ENCODE results near the gene CCND2.
"Not testable (repeated sequence)": the region's sequence is repeated elsewhere in the genome, so short reads cannot be mapped to it uniquely, and the experiment has no call there.

Gene CCND2

GRCh38 chr12:4243491-4244100 lies 30.0 kb upstream of the CCND2 start:
- not testable (repeated sequence) for H3K27ac Mint-ChIP-seq (ENCODE audit: low read depth); H3K4me3 Mint-ChIP-seq; ATAC-seq (replicated peaks; ENCODE audit: extremely low read depth, poor library complexity, severe bottlenecking); H3K4me1 Mint-ChIP-seq; H3K9me3 Mint-ChIP-seq; DNase-seq (ENCODE audit: low spot score in 2 of 2); H3K36me3 Mint-ChIP-seq (ENCODE audit: insufficient read depth)
- H3K27me3 Mint-ChIP-seq, result peaks cover 28% of the 10 kb centered on the region

- Mint-ChIP-seq H3K9me3 (no peaks in the 10 kb centered on the region), H3K4me1 (no peaks in the 10 kb centered on the region), H3K4me3 (no peak overlapping the region), H3K36me3 (ENCODE audit: insufficient read depth) (peaks cover 1% of the 10 kb centered on the region), H3K27me3 (peaks cover 21% of the 10 kb centered on the region), H3K27ac (ENCODE audit: low read depth) (no peak overlapping the region)
- ATAC-seq (replicated peaks; ENCODE audit: extremely low read depth, poor library complexity, severe bottlenecking) (no peak), DNase-seq (ENCODE audit: low spot score in 2 of 2) (no peak)
Observed at GRCh38 chr12:4244868-4245267, 28.7 kb upstream of the CCND2 start.

- Mint-ChIP-seq H3K4me1 (no peaks in the 10 kb centered on the region), H3K27me3 (peaks cover 21% of the 10 kb centered on the region), H3K9me3 (no peaks in the 10 kb centered on the region), H3K36me3 (ENCODE audit: insufficient read depth) (peaks cover 1% of the 10 kb centered on the region), H3K4me3 (no peak overlapping the region), H3K27ac (ENCODE audit: low read depth) (no peak overlapping the region)
- ATAC-seq (replicated peaks; ENCODE audit: extremely low read depth, poor library complexity, severe bottlenecking) (no peak), DNase-seq (ENCODE audit: low spot score in 2 of 2) (no peak)
Observed at GRCh38 chr12:4245446-4245845, 28.1 kb upstream of the CCND2 start.

- H3K27me3 Mint-ChIP-seq, result peaks cover 23% of the 10 kb centered on the region
- peaks cover 1% of the 10 kb centered on the region for H3K36me3 Mint-ChIP-seq (ENCODE audit: insufficient read depth)
- DNase-seq (ENCODE audit: low spot score in 2 of 2) (no peak), ATAC-seq (replicated peaks; ENCODE audit: extremely low read depth, poor library complexity, severe bottlenecking) (no peak)
- H3K4me3 Mint-ChIP-seq, result no peak overlapping the region
- no peak overlapping the region for H3K27ac Mint-ChIP-seq (ENCODE audit: low read depth)
- no peaks in the 10 kb centered on the region for H3K9me3 Mint-ChIP-seq
- H3K4me1 Mint-ChIP-seq, result peaks cover 4% of the 10 kb centered on the region
Observed at GRCh38 chr12:4246116-4246515, 27.4 kb upstream of the CCND2 start.

DNA sequence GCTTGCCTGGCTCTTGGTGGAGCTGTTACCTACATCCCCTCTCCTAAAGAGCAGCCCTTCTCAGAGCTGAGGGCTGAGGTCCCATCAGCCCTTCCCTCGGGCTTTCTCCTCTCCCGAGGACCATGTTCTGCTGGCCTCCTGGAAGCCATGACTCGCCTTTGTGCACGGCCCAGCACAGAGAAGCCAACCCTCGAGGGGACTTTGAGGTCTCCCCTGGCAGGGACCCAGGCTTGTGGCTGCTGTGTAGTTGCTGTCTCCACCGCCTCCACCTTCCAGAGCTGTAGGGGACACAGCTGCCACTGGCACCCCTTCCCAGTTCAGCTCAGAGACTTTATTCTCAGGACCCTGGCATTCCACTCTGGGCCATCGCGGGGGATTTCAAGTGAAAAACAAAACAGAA lies 22.9 kb upstream of the CCND2 start:
- H3K27me3 Mint-ChIP-seq, result peaks cover 10% of the 10 kb centered on the region
- H3K36me3 Mint-ChIP-seq (ENCODE audit: insufficient read depth), result peaks cover 1% of the 10 kb centered on the region
- H3K4me1 Mint-ChIP-seq, result peaks cover 9% of the 10 kb centered on the region
- DNase-seq (ENCODE audit: low spot score in 2 of 2) (no peak), ATAC-seq (replicated peaks; ENCODE audit: extremely low read depth, poor library complexity, severe bottlenecking) (no peak)
- H3K4me3 Mint-ChIP-seq, result no peak overlapping the region
- H3K27ac Mint-ChIP-seq (ENCODE audit: low read depth), result no peak overlapping the region
- H3K9me3 Mint-ChIP-seq, result no peaks in the 10 kb centered on the region

DNA sequence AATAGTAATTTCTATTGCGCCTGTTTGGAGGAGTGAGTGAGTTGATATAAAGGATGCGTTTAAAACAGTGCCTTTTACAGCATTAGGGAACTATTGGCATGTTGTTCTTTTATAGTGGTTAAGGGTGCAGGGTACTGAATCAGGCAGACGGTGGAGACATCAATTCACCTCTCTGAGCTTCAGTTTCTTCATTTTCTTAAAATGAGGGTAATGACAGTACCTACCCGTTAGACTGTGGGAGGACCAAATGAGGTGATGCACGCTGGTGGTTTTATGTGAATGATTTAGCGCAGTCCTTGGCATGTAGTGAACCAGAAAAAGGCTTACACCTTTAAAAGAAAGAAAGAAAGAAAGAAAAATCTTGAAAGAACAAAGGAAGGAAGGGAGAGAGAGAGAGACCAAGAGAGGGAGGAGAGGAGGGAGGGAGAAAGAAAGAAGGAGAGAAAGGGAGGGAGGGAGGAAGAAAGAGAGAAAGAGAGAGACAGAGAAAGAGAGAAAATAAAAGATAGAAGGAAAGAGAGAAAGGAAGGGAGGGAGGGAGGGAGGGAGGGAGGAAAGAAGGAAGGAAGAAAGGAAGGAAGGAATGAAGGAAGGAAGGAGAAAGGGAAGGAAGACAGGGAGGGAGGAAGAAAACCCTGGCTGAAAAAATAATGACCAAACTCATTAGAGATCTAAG lies 22.2 kb upstream of the CCND2 start:
- no peaks in the 10 kb centered on the region for H3K9me3 Mint-ChIP-seq
- H3K4me3 Mint-ChIP-seq, result peak overlapping the region; percentile 9
- peaks cover 10% of the 10 kb centered on the region for H3K27me3 Mint-ChIP-seq
- peaks cover 9% of the 10 kb centered on the region for H3K4me1 Mint-ChIP-seq
- DNase-seq (ENCODE audit: low spot score in 2 of 2), result no peak
- ATAC-seq (replicated peaks; ENCODE audit: extremely low read depth, poor library complexity, severe bottlenecking), result peak; percentile 93
- peak overlapping the region; percentile 9 for H3K27ac Mint-ChIP-seq (ENCODE audit: low read depth)
- peaks cover 1% of the 10 kb centered on the region for H3K36me3 Mint-ChIP-seq (ENCODE audit: insufficient read depth)

DNA sequence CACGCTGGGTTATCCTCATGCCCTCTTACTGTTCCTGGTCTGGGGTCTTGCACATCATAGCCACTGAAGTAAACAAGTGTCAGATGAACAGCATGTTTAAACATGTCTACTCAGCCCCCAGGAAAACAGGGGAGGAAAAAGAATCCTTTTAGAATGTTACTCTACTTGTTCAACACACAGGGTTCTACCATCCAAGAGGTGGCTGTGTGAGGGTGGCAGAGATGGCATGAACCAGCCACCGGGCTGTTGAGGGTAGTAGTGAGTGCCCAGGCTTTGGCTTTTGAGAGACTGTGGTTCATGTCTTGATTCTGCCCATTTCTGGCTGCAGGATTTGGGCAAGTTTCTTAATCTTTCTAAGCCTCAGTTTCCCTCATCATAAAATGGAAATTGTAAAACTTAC lies 21.6 kb upstream of the CCND2 start:
- H3K4me3 Mint-ChIP-seq, result no peak overlapping the region
- no peak for ATAC-seq (replicated peaks; ENCODE audit: extremely low read depth, poor library complexity, severe bottlenecking)
- peaks cover 10% of the 10 kb centered on the region for H3K27me3 Mint-ChIP-seq
- no peaks in the 10 kb centered on the region for H3K9me3 Mint-ChIP-seq
- no peak for DNase-seq (ENCODE audit: low spot score in 2 of 2)
- peaks cover 1% of the 10 kb centered on the region for H3K36me3 Mint-ChIP-seq (ENCODE audit: insufficient read depth)
- H3K4me1 Mint-ChIP-seq, result peaks cover 9% of the 10 kb centered on the region
- H3K27ac Mint-ChIP-seq (ENCODE audit: low read depth), result no peak overlapping the region

- H3K9me3 Mint-ChIP-seq, result no peaks in the 10 kb centered on the region
- H3K27me3 Mint-ChIP-seq, result peaks cover 10% of the 10 kb centered on the region
- ATAC-seq (replicated peaks; ENCODE audit: extremely low read depth, poor library complexity, severe bottlenecking), result no peak
- H3K27ac Mint-ChIP-seq (ENCODE audit: low read depth), result no peak overlapping the region
- H3K4me1 Mint-ChIP-seq, result peaks cover 9% of the 10 kb centered on the region
- no peak overlapping the region for H3K4me3 Mint-ChIP-seq
- no peak for DNase-seq (ENCODE audit: low spot score in 2 of 2)
- H3K36me3 Mint-ChIP-seq (ENCODE audit: insufficient read depth), result peaks cover 1% of the 10 kb centered on the region
Observed at GRCh38 chr12:4252601-4253000, 21.0 kb upstream of the CCND2 start.

DNA sequence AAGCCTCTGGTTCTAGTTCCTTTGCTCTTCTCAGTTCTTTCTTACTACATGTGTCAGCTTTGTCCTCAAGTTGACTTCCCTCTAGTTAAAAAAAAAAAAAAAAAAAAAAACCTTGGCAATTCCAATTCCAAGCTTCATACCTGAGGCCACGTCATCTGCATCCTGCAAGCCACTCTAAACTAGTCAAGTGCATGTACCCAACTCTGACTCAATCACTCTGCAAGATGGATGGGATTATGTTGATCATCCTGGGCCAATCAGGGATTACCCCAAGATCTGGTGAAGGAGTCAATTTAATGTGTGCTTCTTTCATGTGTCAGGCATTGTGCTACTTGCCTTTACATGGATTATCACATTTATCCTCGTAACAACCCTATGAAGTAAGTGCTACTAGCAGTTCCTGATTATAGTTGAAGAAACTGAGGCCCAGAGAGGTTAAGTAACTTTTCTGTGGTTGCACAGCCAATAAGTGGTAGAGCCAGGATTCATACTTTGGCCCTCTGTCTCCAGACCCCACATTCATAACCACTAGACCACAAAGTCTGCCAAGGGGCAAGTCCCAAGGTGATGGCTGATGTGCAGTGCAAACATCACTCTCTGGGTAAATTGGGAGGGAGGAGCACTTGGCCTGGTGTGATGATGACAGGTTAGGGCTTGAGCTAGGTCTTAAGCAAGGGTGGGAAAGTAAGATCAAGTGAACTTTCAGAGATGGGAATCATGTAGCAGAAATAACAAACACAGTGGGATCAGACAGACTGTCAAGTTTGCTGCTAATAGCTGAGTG lies 17.3 kb upstream of the CCND2 start:
- H3K4me3 Mint-ChIP-seq, result no peak overlapping the region
- no peaks in the 10 kb centered on the region for H3K36me3 Mint-ChIP-seq (ENCODE audit: insufficient read depth)
- peaks cover 4% of the 10 kb centered on the region for H3K4me1 Mint-ChIP-seq
- no peaks in the 10 kb centered on the region for H3K9me3 Mint-ChIP-seq
- H3K27me3 Mint-ChIP-seq, result peaks cover 5% of the 10 kb centered on the region
- no peak for ATAC-seq (replicated peaks; ENCODE audit: extremely low read depth, poor library complexity, severe bottlenecking)
- DNase-seq (ENCODE audit: low spot score in 2 of 2), result no peak
- no peak overlapping the region for H3K27ac Mint-ChIP-seq (ENCODE audit: low read depth)

DNA sequence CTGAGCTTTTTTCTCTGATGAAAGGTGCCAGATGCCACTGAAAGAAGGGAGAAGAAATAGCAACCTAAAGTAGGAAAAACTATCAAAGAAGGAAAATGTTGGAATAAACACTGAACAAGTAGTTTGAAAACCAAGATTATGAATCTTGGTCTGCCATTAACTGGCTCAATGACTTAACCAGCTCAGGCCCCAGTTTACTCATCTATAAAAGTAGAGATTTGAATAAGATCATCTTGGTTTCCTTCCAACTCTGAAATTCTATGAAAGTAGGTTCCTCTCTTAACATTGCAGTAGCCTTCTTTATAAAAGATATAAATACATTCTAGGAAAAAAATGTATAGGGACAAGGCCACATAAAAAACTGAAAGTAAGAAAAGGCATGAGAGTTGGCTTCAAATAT lies 16.1 kb upstream of the CCND2 start:
- H3K27me3 Mint-ChIP-seq, result no peaks in the 10 kb centered on the region
- no peaks in the 10 kb centered on the region for H3K9me3 Mint-ChIP-seq
- DNase-seq (ENCODE audit: low spot score in 2 of 2), result no peak
- H3K4me1 Mint-ChIP-seq, result no peaks in the 10 kb centered on the region
- no peak overlapping the region for H3K4me3 Mint-ChIP-seq
- no peak overlapping the region for H3K27ac Mint-ChIP-seq (ENCODE audit: low read depth)
- no peak for ATAC-seq (replicated peaks; ENCODE audit: extremely low read depth, poor library complexity, severe bottlenecking)
- no peaks in the 10 kb centered on the region for H3K36me3 Mint-ChIP-seq (ENCODE audit: insufficient read depth)

- H3K36me3 Mint-ChIP-seq (ENCODE audit: insufficient read depth), result no peaks in the 10 kb centered on the region
- H3K9me3 Mint-ChIP-seq, result no peaks in the 10 kb centered on the region
- H3K4me3 Mint-ChIP-seq, result no peak overlapping the region
- ATAC-seq (replicated peaks; ENCODE audit: extremely low read depth, poor library complexity, severe bottlenecking) (no peak), DNase-seq (ENCODE audit: low spot score in 2 of 2) (no peak)
- H3K27me3 Mint-ChIP-seq, result no peaks in the 10 kb centered on the region
- no peak overlapping the region for H3K27ac Mint-ChIP-seq (ENCODE audit: low read depth)
- no peaks in the 10 kb centered on the region for H3K4me1 Mint-ChIP-seq
Observed at GRCh38 chr12:4259099-4259498, 14.5 kb upstream of the CCND2 start.

DNA sequence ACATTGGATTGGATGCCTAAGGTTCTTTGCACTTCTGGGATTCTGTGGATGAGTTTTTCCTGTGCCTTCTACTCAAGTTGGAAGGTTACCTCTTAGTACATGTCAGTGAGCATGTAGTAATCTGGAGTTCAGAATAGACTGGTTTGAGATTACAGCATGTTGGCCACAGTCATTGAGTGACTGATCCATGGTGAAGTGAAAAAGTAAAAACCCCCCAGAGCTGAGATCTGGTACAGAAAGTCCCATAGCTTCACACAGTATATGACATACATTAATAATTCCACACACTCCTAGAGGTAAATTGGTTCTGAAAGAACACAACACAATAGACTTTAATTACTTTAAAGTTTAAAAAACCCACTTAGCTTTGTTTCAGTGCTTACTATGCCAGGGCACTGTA lies 11.9 kb upstream of the CCND2 start:
- H3K36me3 Mint-ChIP-seq (ENCODE audit: insufficient read depth), result no peaks in the 10 kb centered on the region
- no peak overlapping the region for H3K4me3 Mint-ChIP-seq
- no peaks in the 10 kb centered on the region for H3K27me3 Mint-ChIP-seq
- no peak for ATAC-seq (replicated peaks; ENCODE audit: extremely low read depth, poor library complexity, severe bottlenecking)
- no peaks in the 10 kb centered on the region for H3K9me3 Mint-ChIP-seq
- DNase-seq (ENCODE audit: low spot score in 2 of 2), result no peak
- H3K27ac Mint-ChIP-seq (ENCODE audit: low read depth), result no peak overlapping the region
- H3K4me1 Mint-ChIP-seq, result no peaks in the 10 kb centered on the region

DNA sequence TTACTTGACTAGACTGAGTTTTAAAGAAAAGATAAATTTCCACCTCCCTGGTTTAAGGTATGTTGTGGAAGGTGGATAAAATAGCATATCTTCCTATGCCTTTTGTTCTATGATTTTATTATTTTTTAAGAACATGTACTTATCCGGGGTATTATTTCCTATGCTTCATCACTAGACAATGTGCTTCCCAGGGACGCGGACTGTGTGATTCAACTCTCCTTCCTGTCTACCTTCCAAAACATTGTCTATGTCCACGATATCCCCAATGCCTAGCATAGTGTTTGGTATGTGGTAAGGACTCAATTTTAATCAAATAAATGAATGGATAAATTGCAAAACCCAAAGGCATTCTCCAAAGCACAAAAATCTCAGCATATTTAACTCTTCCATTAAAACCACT lies 8.3 kb upstream of the CCND2 start:
- H3K9me3 Mint-ChIP-seq, result no peaks in the 10 kb centered on the region
- no peak overlapping the region for H3K27ac Mint-ChIP-seq (ENCODE audit: low read depth)
- H3K36me3 Mint-ChIP-seq (ENCODE audit: insufficient read depth), result peaks cover 18% of the 10 kb centered on the region
- DNase-seq (ENCODE audit: low spot score in 2 of 2) (no peak), ATAC-seq (replicated peaks; ENCODE audit: extremely low read depth, poor library complexity, severe bottlenecking) (no peak)
- no peak overlapping the region for H3K4me3 Mint-ChIP-seq
- H3K4me1 Mint-ChIP-seq, result peaks cover 18% of the 10 kb centered on the region
- H3K27me3 Mint-ChIP-seq, result no peaks in the 10 kb centered on the region
